HL-60 (cell line): ENCODE results near the gene ESRRB.

Experiments used
- DNase-seq, 2 experiments: peaks; one replicate each; pipeline ENCODE4 v3.0.0-alpha.2; 2010 to 2020; ENCODE audit warnings: low read depth in 1 of 2, low spot score in 1 of 2
- H3K27ac ChIP-seq: fragments of 250-450 bp; sonication (Bioruptor Pico); replicated peaks from 2 replicates; pipeline ENCODE4 v1.5.1; 2020; ENCODE audit warnings: mild to moderate bottlenecking, moderate library complexity
- H3K27me3 ChIP-seq: fragments of 250-450 bp; sonication (Bioruptor Pico); 2 replicates; pipeline ENCODE4 v1.5.1; 2021; ENCODE audit warnings: mild to moderate bottlenecking, moderate library complexity; ENCODE audit not compliant: insufficient read depth, poor library complexity, severe bottlenecking
- H3K4me3 ChIP-seq: replicated peaks from 2 replicates; pipeline ENCODE4 v1.5.1; 2011; ENCODE audit warnings: mild to moderate bottlenecking, control low read depth, low read length; ENCODE audit not compliant: insufficient read depth
- CTCF ChIP-seq: IDR thresholded peaks from one replicate; pipeline ENCODE4 v1.5.1; 2011; ENCODE audit warnings: low read length, control low read depth, inconsistent platforms; ENCODE audit not compliant: insufficient read depth
- GABPA ChIP-seq: IDR thresholded peaks from 2 replicates; pipeline ENCODE4 v1.6.1; 2012; ENCODE audit warnings: low read depth
- POLR2AphosphoS5 ChIP-seq: IDR thresholded peaks from 2 replicates; pipeline ENCODE4 v1.6.1; 2012; ENCODE audit warnings: low read depth
- REST ChIP-seq: IDR thresholded peaks from 2 replicates; pipeline ENCODE4 v1.6.1; 2012; ENCODE audit warnings: low read depth; ENCODE audit not compliant: insufficient replicate concordance
- SPI1 ChIP-seq: IDR thresholded peaks from 2 replicates; pipeline ENCODE4 v1.6.1; 2012; ENCODE audit warnings: low read depth, mild to moderate bottlenecking, borderline replicate concordance

The ESRRB gene

GRCh38 chr14:76329154-76329928, 46.6 kb upstream of the ESRRB start:
- H3K4me3 ChIP-seq = no peak overlapping the region
- TF ChIP-seq CTCF (no peak), REST (no peak), POLR2AphosphoS5 (no peak), SPI1 (no peak), GABPA (no peak)
- no peaks in the 10 kb centered on the region for H3K27me3 ChIP-seq
- no peak overlapping the region for H3K27ac ChIP-seq
- DNase-seq = no peak

- no peak for DNase-seq
- Histone ChIP-seq H3K4me3 (no peak overlapping the region), H3K27me3 (no peaks in the 10 kb centered on the region), H3K27ac (no peak overlapping the region)
- no peak for TF ChIP-seq GABPA
- no peak for TF ChIP-seq CTCF
- TF ChIP-seq POLR2AphosphoS5 = no peak
- no peak for TF ChIP-seq REST
These were observed 46.0 kb upstream of the ESRRB start for GRCh38 chr14:76329951-76330350.

GRCh38 chr14:76330411-76331327, 45.3 kb upstream of the ESRRB start:
- Histone ChIP-seq H3K27me3 (no peaks in the 10 kb centered on the region), H3K4me3 (no peak overlapping the region), H3K27ac (no peak overlapping the region)
- no peak for DNase-seq
- TF ChIP-seq GABPA = no peak
- TF ChIP-seq CTCF = no peak
- TF ChIP-seq REST = no peak
- TF ChIP-seq POLR2AphosphoS5 = no peak
- TF ChIP-seq SPI1 = no peak
